ENCODE results near the gene ETV7. TPM values are rescaled to one million over a fixed set of nuclear protein-coding genes. Genes with fewer than 3 reads are reported as not detected.
"Not testable (repeated sequence)": the region's sequence is repeated elsewhere in the genome, so short reads cannot be mapped to it uniquely, and the experiment has no call there.

Gene ETV7
- total RNA-seq, 2 experiments from 2014 or later = 2.8 to 3.1 TPM

DNA sequence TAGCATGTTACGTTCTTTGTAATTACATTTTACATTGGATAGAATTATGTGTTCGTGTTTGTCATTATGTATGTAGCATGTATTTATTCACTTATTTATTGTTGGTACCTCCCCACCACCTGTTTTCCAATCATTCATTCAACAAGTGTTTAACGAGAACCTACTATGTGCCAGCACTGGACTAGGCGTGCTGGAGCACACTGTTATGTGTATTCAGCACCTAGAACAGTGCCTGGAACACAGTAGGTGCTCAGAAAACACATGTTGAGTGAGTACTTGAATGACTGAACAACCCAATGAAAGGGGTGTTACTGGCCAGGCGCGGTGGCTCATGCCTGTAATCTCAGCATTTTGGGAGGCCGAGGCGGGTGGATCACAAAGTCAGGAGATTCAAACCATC is 11.3 kb downstream of the ETV7 start:
- H3K36me3 Mint-ChIP-seq = no peaks in the 10 kb centered on the region
- H3K27me3 Mint-ChIP-seq = no peaks in the 10 kb centered on the region
- DNase-seq = no peak
- no peak overlapping the region for H3K27ac Mint-ChIP-seq
- H3K9me3 Mint-ChIP-seq = no peaks in the 10 kb centered on the region
- H3K4me3 Mint-ChIP-seq = no peak overlapping the region
- no peaks in the 10 kb centered on the region for H3K4me1 Mint-ChIP-seq

DNA sequence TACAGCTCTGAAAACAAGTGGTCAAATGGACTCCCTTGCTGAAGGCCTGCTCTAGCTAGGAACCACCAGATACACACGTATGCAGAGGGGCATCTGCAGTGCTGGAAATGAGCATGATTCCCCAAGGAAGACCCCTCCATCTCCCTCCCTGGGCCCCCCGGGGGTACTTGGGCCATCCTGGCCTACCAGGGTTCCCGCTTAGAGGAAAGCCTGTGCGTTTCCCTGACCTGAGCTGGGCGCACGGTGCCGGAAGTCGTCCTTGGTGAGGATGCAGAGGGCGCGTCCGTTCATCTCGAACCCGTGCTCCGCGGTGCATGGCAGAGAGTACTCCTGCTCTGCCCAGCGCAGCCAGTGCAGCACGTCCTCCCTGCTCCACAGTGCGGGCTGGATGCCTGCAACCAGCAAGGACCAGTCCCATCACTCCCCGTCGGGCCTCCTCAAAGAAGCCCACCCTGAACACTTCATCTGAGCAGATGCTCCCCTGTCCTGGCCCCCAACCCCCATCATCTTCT is 11.8 kb downstream of the ETV7 start:
- DNase-seq = no peak
- Mint-ChIP-seq H3K9me3 (no peaks in the 10 kb centered on the region), H3K36me3 (no peaks in the 10 kb centered on the region), H3K4me1 (no peaks in the 10 kb centered on the region), H3K27ac (no peak overlapping the region), H3K27me3 (no peaks in the 10 kb centered on the region), H3K4me3 (no peak overlapping the region)

DNA sequence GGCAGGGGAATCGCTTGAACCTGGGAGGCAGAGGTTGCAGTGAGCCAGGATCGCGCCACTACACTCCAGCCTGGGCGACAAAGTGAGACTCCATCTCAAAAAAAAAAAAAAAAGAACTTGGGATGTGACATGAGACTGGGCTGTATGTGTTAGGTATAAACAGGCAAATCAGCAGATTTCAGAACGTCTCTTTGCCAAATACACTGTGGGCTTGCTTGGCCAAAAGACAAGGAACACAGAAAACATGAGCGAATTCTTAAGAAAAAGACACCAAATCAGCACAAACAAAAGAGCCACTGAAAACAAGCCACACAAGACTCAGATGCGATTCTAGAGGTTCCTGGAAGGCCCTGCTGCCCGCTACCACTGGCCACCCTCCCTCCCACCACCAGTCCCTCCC is 12.5 kb downstream of the ETV7 start:
- Mint-ChIP-seq H3K4me3 (no peak overlapping the region), H3K36me3 (no peaks in the 10 kb centered on the region), H3K9me3 (no peaks in the 10 kb centered on the region), H3K4me1 (no peaks in the 10 kb centered on the region), H3K27ac (no peak overlapping the region), H3K27me3 (no peaks in the 10 kb centered on the region)
- DNase-seq = no peak

GRCh38 chr6:36374194-36374593 is 13.3 kb downstream of the ETV7 start:
- H3K36me3 Mint-ChIP-seq = no peaks in the 10 kb centered on the region
- no peaks in the 10 kb centered on the region for H3K4me1 Mint-ChIP-seq
- no peak overlapping the region for H3K27ac Mint-ChIP-seq
- DNase-seq = no peak
- H3K9me3 Mint-ChIP-seq = no peaks in the 10 kb centered on the region
- H3K27me3 Mint-ChIP-seq = no peaks in the 10 kb centered on the region
- H3K4me3 Mint-ChIP-seq = no peak overlapping the region

- Mint-ChIP-seq H3K4me1 (no peaks in the 10 kb centered on the region), H3K36me3 (no peaks in the 10 kb centered on the region), H3K27ac (no peak overlapping the region), H3K9me3 (no peaks in the 10 kb centered on the region), H3K4me3 (no peak overlapping the region), H3K27me3 (no peaks in the 10 kb centered on the region)
- DNase-seq = no peak
These were observed 14.0 kb downstream of the ETV7 start for GRCh38 chr6:36373368-36374019.

DNA sequence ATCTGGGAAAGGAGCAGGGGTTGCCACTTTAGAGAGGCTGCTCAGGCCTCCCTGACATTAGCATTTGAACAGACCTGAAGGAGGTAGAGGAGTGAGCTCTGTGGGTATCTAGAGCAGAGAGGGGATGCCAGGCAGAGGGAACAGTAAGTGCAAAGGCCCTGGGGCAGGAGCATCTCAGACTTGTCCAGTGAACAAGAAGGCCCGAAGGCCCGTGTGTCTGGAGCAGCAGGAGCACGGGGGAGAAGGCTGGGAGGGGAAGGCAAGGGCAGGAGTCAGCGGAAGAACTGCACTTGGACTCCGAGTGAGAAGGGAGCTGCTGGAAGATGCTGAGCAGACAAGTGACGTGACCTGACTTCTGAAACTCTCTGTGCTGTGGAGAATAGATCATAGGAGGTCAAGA is 15.4 kb downstream of the ETV7 start:
- Mint-ChIP-seq H3K4me1 (no peaks in the 10 kb centered on the region), H3K27ac (no peak overlapping the region), H3K9me3 (no peaks in the 10 kb centered on the region), H3K4me3 (no peak overlapping the region), H3K36me3 (no peaks in the 10 kb centered on the region), H3K27me3 (no peaks in the 10 kb centered on the region)
- DNase-seq = no peak

DNA sequence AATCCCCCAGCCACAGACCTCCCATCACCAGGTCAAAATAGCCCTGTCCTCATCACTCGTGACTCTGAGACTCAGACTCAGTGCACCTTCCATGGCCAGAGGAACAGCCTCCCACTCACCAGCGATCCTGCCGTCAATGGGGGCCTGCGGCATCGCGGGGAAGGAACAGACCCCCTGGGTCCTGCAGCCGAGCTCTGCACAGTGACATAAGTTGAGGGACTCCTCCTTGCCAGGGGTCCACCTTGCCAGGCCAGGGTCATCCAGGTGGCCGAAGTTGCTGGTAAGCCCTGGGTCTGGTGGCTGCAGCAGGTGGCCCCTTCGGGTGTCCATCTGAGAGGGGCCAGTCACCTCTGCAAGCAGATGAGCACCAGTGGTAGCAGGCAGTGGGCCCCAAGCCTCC is 16.3 kb downstream of the ETV7 start:
- DNase-seq = no peak
- no peaks in the 10 kb centered on the region for H3K4me1 Mint-ChIP-seq
- H3K27me3 Mint-ChIP-seq = no peaks in the 10 kb centered on the region

GRCh38 chr6:36370638-36371037 is 16.8 kb downstream of the ETV7 start:
- H3K27ac Mint-ChIP-seq = no peak overlapping the region
- no peak overlapping the region for H3K4me3 Mint-ChIP-seq
- no peaks in the 10 kb centered on the region for H3K36me3 Mint-ChIP-seq
- no peaks in the 10 kb centered on the region for H3K9me3 Mint-ChIP-seq
- no peak for DNase-seq
- no peaks in the 10 kb centered on the region for H3K27me3 Mint-ChIP-seq
- H3K4me1 Mint-ChIP-seq = no peaks in the 10 kb centered on the region

More for the DNA sequence above, 16.3 kb downstream of the ETV7 start:
- Mint-ChIP-seq H3K27ac (no peak overlapping the region), H3K9me3 (no peaks in the 10 kb centered on the region), H3K4me3 (no peak overlapping the region), H3K36me3 (no peaks in the 10 kb centered on the region)

DNA sequence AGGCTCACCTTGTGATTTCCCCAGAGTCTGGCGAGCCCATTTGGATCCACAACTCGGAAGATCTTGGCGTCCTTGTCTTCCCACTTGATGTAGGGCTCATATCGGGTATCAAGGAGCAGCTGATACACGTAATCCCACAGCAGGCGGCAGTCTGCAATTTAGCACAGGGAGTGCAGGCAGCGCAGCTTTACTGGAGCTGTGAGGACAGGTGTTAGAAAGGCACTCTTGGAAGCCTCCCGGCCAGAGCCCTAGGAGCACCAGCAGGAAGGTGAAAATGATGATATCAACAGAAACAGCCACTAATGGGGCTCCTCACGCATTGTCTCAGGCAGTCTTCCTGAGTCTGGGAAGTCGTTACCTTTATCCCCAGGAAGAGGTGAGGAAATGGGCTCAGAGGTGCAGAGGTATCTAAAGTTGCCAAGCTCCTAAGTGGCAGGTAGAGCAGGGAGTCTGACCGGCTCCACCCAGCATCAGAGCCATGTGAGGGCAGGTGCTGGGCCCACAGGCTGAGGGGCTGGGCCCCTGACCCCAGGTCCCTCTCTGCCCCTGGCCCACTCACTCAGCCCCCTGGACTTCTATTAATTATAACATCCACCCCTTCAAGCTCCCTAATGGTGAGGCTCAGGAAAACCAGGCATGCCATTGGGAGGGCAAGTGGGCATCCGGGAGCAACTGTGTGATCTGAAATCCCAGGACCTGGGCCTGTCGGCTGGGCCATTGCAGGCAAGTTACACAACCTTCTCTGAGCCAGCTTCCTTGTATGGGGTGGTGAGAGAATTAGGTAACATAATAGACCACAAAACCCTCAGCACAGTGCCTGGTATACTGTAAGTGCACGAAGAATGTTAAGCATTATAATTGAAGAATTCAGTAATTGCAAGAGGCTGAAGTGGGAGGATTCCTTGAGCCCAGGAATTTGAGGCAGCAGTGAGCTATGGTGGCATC is 18.3 kb downstream of the ETV7 start:
- no peak for DNase-seq
- Mint-ChIP-seq H3K27ac (no peak overlapping the region), H3K27me3 (no peaks in the 10 kb centered on the region), H3K36me3 (no peaks in the 10 kb centered on the region), H3K4me1 (no peaks in the 10 kb centered on the region), H3K9me3 (no peaks in the 10 kb centered on the region), H3K4me3 (no peak overlapping the region)

DNA sequence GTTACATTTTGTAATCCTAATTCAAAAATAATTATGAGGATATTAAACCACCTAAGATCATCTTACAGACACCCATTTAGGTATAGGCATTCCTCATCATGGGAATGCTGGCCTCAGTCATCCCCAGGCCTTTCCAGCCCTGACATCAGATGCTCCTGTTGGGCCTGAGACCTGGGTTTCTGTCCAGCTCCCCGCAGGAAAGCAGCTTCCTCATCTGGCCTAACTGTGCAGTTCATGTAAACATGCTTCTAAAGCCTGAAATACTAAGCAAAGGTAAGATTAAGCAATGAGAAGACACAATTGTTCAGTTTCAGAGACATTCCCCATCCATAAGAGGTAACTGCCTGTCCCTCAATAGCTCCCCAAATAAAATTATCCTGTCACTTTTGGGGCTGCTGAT is 19.0 kb downstream of the ETV7 start:
- H3K4me3 Mint-ChIP-seq = no peak overlapping the region
- no peak for DNase-seq
- no peaks in the 10 kb centered on the region for H3K4me1 Mint-ChIP-seq
- H3K9me3 Mint-ChIP-seq = no peaks in the 10 kb centered on the region
- no peaks in the 10 kb centered on the region for H3K36me3 Mint-ChIP-seq
- no peak overlapping the region for H3K27ac Mint-ChIP-seq
- no peaks in the 10 kb centered on the region for H3K27me3 Mint-ChIP-seq

DNA sequence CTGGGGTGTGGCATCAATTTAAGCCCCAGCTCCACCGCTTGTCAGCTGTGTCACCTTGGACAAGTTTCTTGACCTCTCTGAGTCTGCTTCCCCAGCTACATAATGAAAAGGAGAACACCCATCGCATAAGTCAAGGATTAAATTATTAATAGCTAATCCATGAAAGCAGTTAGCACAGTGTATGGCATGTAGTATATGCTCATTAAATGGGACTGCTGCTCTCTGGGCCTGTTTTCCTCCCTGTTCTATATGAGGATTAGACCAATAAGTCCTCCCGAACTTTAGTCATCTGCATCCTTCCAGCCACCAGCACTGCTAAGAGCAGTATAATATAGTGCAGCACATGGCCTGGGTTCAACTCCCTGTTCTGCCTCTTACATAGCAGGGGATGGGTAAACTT is 19.7 kb downstream of the ETV7 start:
- Mint-ChIP-seq H3K9me3 (no peaks in the 10 kb centered on the region), H3K4me1 (no peaks in the 10 kb centered on the region), H3K4me3 (no peak overlapping the region), H3K27me3 (no peaks in the 10 kb centered on the region), H3K36me3 (no peaks in the 10 kb centered on the region), H3K27ac (no peak overlapping the region)
- no peak for DNase-seq

DNA sequence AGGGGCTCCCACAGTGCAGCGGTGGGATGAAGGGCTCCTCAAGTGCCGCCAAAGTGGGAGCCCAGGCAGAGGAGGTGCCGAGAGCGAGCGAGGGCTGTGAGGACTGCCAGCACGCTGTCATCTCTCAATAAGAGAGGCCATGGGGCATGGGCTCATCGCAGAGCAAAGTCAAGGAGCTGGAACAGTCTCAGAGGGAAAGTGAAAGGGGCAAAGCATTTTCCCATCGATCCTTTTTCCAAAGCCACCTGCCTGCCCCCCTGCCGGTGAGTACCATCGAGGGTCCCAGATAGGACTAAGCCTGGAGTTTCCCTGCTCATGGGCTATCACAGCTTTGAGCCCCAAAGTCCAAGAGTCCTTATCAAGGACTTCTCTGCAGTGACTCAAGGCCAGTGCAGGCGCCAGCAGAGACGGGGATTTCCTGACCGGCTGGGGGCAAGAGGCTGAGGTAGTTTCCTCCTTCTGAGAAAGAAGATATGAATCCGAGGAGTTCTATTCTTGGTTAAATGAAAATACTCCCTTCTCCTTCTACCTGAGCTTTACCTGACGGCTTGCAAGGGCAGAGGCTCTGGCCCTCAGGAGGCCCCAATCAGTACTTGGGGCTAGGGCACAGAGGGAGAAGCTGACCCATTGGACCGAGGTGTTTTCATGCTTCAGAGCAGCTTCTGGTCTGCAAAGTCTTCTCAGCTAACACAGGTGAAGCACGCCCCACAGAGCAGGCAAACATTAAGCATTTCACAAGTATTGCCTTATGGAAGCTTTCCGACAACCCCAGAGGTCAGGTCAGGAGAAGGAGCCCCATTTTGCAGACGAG is 22.6 kb downstream of the ETV7 start:
- H3K27ac Mint-ChIP-seq = no peak overlapping the region
- peaks cover 5% of the 10 kb centered on the region for H3K4me1 Mint-ChIP-seq
- H3K9me3 Mint-ChIP-seq = no peaks in the 10 kb centered on the region
- no peaks in the 10 kb centered on the region for H3K36me3 Mint-ChIP-seq
- DNase-seq = no peak
- no peaks in the 10 kb centered on the region for H3K27me3 Mint-ChIP-seq
- no peak overlapping the region for H3K4me3 Mint-ChIP-seq

DNA sequence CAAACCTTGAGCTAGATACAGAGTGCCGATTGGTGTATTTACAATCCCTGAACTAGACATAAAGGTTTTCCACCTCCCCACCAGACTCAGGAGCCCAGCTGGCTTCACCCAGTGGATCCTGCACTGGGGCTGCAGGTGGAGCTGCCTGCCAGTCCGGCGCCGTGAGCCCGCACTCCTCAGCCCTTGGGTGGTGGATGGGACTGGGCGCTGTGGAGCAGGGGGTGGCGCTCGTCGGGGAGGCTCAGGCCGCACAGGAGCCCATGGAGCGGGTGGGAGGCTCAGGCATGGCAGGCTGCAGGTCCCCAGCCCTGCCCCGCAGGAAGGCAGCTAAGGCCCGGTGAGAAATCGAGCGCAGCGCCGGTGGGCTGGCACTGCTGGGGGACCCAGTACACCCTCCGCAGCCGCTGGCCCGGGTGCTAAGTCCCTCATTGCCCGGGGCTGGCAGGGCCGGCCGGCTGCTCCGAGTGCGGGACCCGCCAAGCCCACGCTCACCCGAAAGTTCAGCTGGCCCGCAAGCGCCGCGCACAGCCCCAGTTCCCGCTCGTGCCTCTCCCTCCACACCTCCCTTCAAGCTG is 23.3 kb downstream of the ETV7 start:
- H3K4me1 Mint-ChIP-seq, H3K36me3 Mint-ChIP-seq, H3K27ac Mint-ChIP-seq, H3K27me3 Mint-ChIP-seq, DNase-seq, H3K4me3 Mint-ChIP-seq, H3K9me3 Mint-ChIP-seq: not testable (repeated sequence)

GRCh38 chr6:36363371-36363752 is 24.1 kb downstream of the ETV7 start:
- H3K27ac Mint-ChIP-seq, H3K27me3 Mint-ChIP-seq, H3K4me1 Mint-ChIP-seq, DNase-seq, H3K9me3 Mint-ChIP-seq, H3K4me3 Mint-ChIP-seq, H3K36me3 Mint-ChIP-seq: not testable (repeated sequence)
